Ishikawa (cell line): ENCODE data around the gene ETHE1.

Experiments used
- CREB1 ChIP-seq: IDR thresholded peaks from 2 replicates; pipeline ENCODE4 v1.6.1; 2012; ENCODE audit warnings: low read depth
- EP300 ChIP-seq: IDR thresholded peaks from 2 replicates; pipeline ENCODE4 v1.6.1; 2012; ENCODE audit warnings: borderline replicate concordance
- FOXM1 ChIP-seq: IDR thresholded peaks from 2 replicates; pipeline ENCODE4 v1.6.1; 2012; ENCODE audit warnings: low read depth, borderline replicate concordance
- NFIC ChIP-seq: IDR thresholded peaks from 2 replicates; pipeline ENCODE4 v1.6.1; 2012
- TAF1 ChIP-seq: IDR thresholded peaks from 2 replicates; pipeline ENCODE4 v1.6.1; 2012; ENCODE audit warnings: low read depth, mild to moderate bottlenecking
- YY1 ChIP-seq: IDR thresholded peaks from 2 replicates; pipeline ENCODE4 v1.6.1; 2012; ENCODE audit warnings: low read depth

DNA sequence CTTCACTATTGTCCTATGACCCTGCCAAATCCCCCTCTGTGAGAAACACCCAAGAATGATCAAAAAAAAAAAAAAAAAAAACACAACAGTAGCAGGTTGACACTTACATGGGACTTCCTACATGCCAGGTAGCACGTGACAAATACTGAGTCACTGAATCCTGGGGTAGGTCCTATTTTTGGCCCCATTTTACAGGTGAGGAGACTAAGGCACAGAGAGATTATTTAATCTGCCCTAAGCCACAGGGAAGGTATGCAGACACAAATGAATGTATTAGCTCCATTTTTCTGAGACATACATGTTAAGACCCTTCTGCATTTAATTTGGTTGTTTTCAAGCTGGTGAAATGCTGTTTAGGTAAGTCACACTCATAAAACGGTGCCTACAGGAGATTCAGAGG is 21.7 kb upstream of the ETHE1 start:
- TF ChIP-seq FOXM1 (no peak), YY1 (no peak), EP300 (no peak), CREB1 (no peak), NFIC (no peak), TAF1 (no peak)
